ENCODE data around the gene MIGA1. TPM values are rescaled to one million over a fixed set of nuclear protein-coding genes. Genes with fewer than 3 reads are reported as not detected.

Gene MIGA1
- total and polyA plus RNA-seq, 2 of the 4 experiments (the other 2 are of a cell fraction), result 5.7 to 16.3 TPM

DNA sequence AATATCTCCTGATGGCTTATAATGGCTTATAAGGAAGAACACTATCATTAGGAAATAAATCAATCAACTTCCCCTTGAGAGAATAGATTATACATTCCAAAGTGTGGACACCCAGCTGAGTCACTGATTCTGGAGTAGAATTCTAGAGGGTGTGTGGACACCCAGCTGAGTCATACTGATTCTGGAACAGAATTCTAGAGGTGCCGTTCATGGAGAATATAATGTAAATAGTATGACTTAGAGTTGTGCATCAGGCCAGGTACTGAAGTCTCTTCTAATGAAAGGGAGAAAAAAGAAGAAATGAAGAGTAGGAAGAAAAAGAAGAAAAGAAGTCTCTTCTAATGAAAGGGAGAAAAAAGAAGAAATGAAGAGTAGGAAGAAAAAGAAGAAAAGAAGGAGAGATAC lies 17.4 kb upstream of the MIGA1 start:
- dilution Hi-C loops (cut with HindIII; ENCODE audit: low sequenced_read_pairs, unreplicated experiment), result no loop called here
- H3K56ac ChIP-seq (ENCODE audit: extremely low read depth, insufficient read depth, low read length), result no peak overlapping the region
- peak; percentile 81 for DNase-seq
- in situ Hi-C loops (cut with MboI; ENCODE audit: low sequenced_read_pairs), result no loop called here
- ChIA-PET POLR2A (ENCODE audit: unreplicated experiment) (no interaction called here), CTCF (interaction anchor here (0.6 kb wide), 1 partner anchor 727 kb away, joined by 3 read pairs; no protein-coding TSS in a partner anchor)
- no peak overlapping the region for H2AFZ ChIP-seq (replicated peaks; ENCODE audit: low read length, poor library complexity)
- H3K18ac ChIP-seq (ENCODE audit: low read depth, low read length), result no peak overlapping the region
- no peak overlapping the region for H3K9ac ChIP-seq (ENCODE audit: low read depth, low read length)
- no peak overlapping the region for H3K23ac ChIP-seq (ENCODE audit: low read depth, low read length)
- H4K91ac ChIP-seq (ENCODE audit: insufficient read depth, low read depth, low read length), result no peak overlapping the region
- intact Hi-C loops (cut with micrococcal nuclease), result no loop called here
- no peak for ATAC-seq (ENCODE audit: low read depth)
- H2AK9ac ChIP-seq (replicated peaks; ENCODE audit: low read depth, low read length, poor library complexity), result no peak overlapping the region
- TF ChIP-seq CEBPB (IDR thresholded peaks at IDR 0.05; ENCODE audit: low read depth, low read length) (peak; percentile 65; the same call in 1 of the 2 replicates), FOS (IDR thresholded peaks at IDR 0.05; ENCODE audit: low read depth, low read length) (peak; percentile 60; the same call in 1 of the 2 replicates), NFE2L2 (IDR thresholded peaks at IDR 0.05; ENCODE audit: low read depth, low read length) (peak; percentile 29; the same call in 1 of the 2 replicates)
- TF ChIP-seq, protein P1, sequence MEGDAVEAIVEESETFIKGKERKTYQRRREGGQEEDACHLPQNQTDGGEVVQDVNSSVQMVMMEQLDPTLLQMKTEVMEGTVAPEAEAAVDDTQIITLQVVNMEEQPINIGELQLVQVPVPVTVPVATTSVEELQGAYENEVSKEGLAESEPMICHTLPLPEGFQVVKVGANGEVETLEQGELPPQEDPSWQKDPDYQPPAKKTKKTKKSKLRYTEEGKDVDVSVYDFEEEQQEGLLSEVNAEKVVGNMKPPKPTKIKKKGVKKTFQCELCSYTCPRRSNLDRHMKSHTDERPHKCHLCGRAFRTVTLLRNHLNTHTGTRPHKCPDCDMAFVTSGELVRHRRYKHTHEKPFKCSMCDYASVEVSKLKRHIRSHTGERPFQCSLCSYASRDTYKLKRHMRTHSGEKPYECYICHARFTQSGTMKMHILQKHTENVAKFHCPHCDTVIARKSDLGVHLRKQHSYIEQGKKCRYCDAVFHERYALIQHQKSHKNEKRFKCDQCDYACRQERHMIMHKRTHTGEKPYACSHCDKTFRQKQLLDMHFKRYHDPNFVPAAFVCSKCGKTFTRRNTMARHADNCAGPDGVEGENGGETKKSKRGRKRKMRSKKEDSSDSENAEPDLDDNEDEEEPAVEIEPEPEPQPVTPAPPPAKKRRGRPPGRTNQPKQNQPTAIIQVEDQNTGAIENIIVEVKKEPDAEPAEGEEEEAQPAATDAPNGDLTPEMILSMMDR (conservative IDR thresholded peaks at IDR 0.05; ENCODE audit: low read depth, low read length), result no peak
- no peak overlapping the region for H3K27ac ChIP-seq (ENCODE audit: insufficient read depth, low read length)
- H4K8ac ChIP-seq (ENCODE audit: low read depth in 2 of 2, low read length in 2 of 2), result no peak overlapping the region
- H3K36me3 ChIP-seq (ENCODE audit: control insufficient read depth, insufficient read depth, low read length), result no peaks in the 10 kb centered on the region
- no peak overlapping the region for H3K4ac ChIP-seq (ENCODE audit: low read depth, low read length)
- H4K20me1 ChIP-seq (ENCODE audit: insufficient read depth, low read length), result peaks cover 14% of the 10 kb centered on the region; the same call in 1 of the 2 replicates
- no peak overlapping the region for H4K5ac ChIP-seq (ENCODE audit: low read depth, low read length)
- no peak overlapping the region for H3K14ac ChIP-seq (replicated peaks; ENCODE audit: low read depth, low read length)
- no TSS peak for BruUV-seq (replicated peaks)
- H3K79me1 ChIP-seq (ENCODE audit: low read depth in 1 of 2, low read length in 2 of 2), result peaks cover 3 to 17% of the 10 kb centered on the region in 2 experiments; a peak in 2 of 4 replicates
- H2AK5ac ChIP-seq (ENCODE audit: low read depth, low read length), result no peak overlapping the region
- no peak overlapping the region for H3K4me2 ChIP-seq (ENCODE audit: low read depth, low read length)
- H2BK15ac ChIP-seq (ENCODE audit: low read depth, low read length), result 0 out of 3 replicates have a peak overlapping the region, but pooled peaks have one; percentile 70
- H3K9me1 ChIP-seq (ENCODE audit: insufficient read depth, low read length), result peaks cover 5% of the 10 kb centered on the region; the same call in 1 of the 2 replicates
- no peaks in the 10 kb centered on the region for H3K27me3 ChIP-seq (ENCODE audit: control insufficient read depth, insufficient read depth, low read length)
- H3K4me1 ChIP-seq (ENCODE audit: control insufficient read depth, insufficient read depth, low read length), result no peaks in the 10 kb centered on the region
- no peak overlapping the region for H3K4me3 ChIP-seq (ENCODE audit: insufficient read depth, low read depth, low read length)
- H2BK20ac ChIP-seq (ENCODE audit: low read depth, low read length), result no peak overlapping the region
- no peak overlapping the region for H2BK5ac ChIP-seq (ENCODE audit: low read depth, low read length, poor library complexity, severe bottlenecking)
- WGBS, 2 experiments (ENCODE audit: extremely low coverage in 2 of 2, insufficient read length in 1 of 2), result 0% methylated on average over 1 of the region's 1 CpG; no CpG with 5 or more reads in 1 of the 2 experiments
- no peak overlapping the region for H2BK120ac ChIP-seq (ENCODE audit: low read depth, low read length)
- H3K9me3 ChIP-seq (ENCODE audit: control insufficient read depth, insufficient read depth, low read length), result no peaks in the 10 kb centered on the region

Data from IMR-90 (cell line).